Measurements from ENCODE around the gene SIAH3.

Gene SIAH3, protein sequence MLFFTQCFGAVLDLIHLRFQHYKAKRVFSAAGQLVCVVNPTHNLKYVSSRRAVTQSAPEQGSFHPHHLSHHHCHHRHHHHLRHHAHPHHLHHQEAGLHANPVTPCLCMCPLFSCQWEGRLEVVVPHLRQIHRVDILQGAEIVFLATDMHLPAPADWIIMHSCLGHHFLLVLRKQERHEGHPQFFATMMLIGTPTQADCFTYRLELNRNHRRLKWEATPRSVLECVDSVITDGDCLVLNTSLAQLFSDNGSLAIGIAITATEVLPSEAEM

DNA sequence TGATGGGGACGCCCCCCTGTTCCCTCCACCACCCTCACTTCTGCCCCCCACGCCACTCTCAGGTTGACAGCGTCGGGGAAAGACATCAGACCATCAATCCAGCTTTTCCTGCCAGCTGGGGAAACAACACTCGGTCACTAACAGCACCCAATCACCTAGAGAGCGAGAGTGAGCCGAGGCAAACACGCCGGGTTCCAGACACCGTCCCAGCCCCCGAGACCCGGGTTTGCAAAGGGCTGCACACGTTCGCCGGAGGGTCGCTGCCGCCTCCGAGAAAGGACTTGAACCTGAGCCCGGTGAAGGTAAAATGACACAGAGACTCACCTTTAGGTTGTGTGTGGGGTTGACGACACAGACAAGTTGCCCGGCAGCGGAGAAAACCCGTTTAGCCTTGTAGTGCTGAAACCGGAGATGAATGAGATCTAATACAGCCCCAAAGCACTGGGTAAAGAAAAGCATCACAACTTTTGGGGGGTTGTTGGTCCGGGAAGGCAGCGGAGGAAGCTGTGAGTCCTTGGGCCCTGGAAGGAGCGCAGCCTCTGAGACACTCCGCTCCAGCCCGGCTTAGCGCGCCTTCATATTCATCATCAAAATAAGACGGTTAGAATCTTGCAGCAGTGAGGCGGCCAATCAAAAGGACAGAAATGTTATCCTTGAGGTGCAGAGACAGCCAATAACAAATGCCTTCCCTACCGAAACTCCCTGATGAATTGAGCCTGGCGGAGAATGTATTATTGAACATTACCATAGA, at the start of gene SIAH3:
Gene SIAH3, minus strand, starts transcription at position 583 of the 751 bp plus-strand sequence. Its CDS starts 124 bp downstream, at position 459.
- H3K4me3 ChIP-seq (ENCODE audit: low read length), result no peak within 1 kb of the TSS
- no peak for TF ChIP-seq ZNF274 (IDR thresholded peaks at IDR 0.05; ENCODE audit: low read depth, low read length)

- no peak for TF ChIP-seq ZNF274 (IDR thresholded peaks at IDR 0.05; ENCODE audit: low read depth, low read length)
- no peak overlapping the region for H3K4me3 ChIP-seq (ENCODE audit: low read length)
These were observed 47.9 kb upstream of the SIAH3 start for GRCh38 chr13:45899406-45899805.

GRCh38 chr13:45897562-45897961, 46.0 kb upstream of the SIAH3 start:
- no peak for TF ChIP-seq ZNF274 (IDR thresholded peaks at IDR 0.05; ENCODE audit: low read depth, low read length)
- H3K4me3 ChIP-seq (ENCODE audit: low read length), result no peak overlapping the region

GRCh38 chr13:45896285-45896684, 44.7 kb upstream of the SIAH3 start:
- no peak overlapping the region for H3K4me3 ChIP-seq (ENCODE audit: low read length)
- TF ChIP-seq ZNF274 (IDR thresholded peaks at IDR 0.05; ENCODE audit: low read depth, low read length), result no peak

DNA sequence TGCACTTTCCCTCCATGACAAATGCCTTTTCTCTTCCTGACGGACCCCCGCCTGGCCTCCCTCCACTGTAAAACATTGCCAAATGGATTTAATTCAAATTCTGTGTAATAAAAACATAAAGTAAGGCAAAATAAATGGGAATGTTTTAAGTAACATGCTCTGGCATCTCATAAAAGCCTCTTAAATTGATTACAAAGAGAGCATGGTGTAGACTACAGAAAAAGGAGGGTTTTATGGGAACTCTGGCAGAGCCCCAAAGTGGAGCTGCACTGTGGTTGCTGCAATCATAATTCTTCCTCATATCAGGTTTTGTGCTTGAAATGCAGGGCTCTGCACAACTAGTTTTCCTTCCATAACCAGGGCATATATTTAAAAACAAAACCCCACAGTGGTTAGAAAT, 44.3 kb upstream of the SIAH3 start:
- no peak for TF ChIP-seq ZNF274 (IDR thresholded peaks at IDR 0.05; ENCODE audit: low read depth, low read length)
- H3K4me3 ChIP-seq (ENCODE audit: low read length), result no peak overlapping the region

DNA sequence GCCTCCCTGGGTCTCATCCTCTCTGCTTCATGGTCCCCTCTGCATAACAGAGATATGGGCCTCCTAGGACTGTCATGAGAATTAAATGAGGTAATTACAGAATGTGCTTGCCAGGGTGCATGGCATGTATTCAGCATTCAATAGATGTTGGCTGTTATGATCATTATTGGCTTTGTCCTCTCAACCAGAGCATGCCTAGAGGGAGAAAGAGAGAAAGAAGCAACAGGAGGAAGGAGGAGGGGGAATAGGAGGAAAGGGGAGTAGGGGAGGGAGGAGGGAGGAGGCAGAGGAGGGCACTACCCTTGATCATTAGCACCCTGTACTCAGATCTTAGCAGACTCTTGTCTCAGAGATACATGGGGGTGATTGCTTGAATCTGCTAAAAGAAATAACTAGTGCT, 41.0 kb upstream of the SIAH3 start:
- no peak overlapping the region for H3K4me3 ChIP-seq (ENCODE audit: low read length)
- no peak for TF ChIP-seq ZNF274 (IDR thresholded peaks at IDR 0.05; ENCODE audit: low read depth, low read length)

- H3K4me3 ChIP-seq (ENCODE audit: low read length), result no peak overlapping the region
- TF ChIP-seq ZNF274 (IDR thresholded peaks at IDR 0.05; ENCODE audit: low read depth, low read length), result no peak
These were observed 38.2 kb upstream of the SIAH3 start for GRCh38 chr13:45889590-45890243.

DNA sequence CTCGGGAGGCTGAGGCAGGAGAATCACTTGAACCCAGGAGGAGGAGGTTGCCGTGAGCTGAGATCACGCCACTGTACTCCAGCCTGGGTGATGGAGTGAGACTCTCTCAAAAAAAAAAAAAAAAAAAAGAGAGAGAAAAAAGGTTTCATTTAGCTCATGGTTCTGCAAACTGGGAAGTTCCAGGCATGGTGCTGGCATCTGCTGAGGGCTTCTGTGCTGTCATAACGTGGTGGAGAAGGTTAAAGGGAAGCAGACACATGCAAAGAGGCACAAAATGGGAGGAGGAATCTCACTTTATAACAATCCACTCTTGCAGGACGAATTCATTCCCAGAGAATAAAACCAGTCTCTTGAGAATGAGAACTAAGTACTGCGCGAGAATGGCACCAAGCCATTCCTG, 34.9 kb upstream of the SIAH3 start:
- no peak for TF ChIP-seq ZNF274 (IDR thresholded peaks at IDR 0.05; ENCODE audit: low read depth, low read length)
- H3K4me3 ChIP-seq (ENCODE audit: low read length), result no peak overlapping the region

GRCh38 chr13:45885194-45885593, 33.6 kb upstream of the SIAH3 start:
- H3K4me3 ChIP-seq (ENCODE audit: low read length), result no peak overlapping the region
- TF ChIP-seq ZNF274 (IDR thresholded peaks at IDR 0.05; ENCODE audit: low read depth, low read length), result no peak

- no peak overlapping the region for H3K4me3 ChIP-seq (ENCODE audit: low read length)
- TF ChIP-seq ZNF274 (IDR thresholded peaks at IDR 0.05; ENCODE audit: low read depth, low read length), result no peak
These were observed 31.1 kb upstream of the SIAH3 start for GRCh38 chr13:45882626-45883025.

- no peak for TF ChIP-seq ZNF274 (IDR thresholded peaks at IDR 0.05; ENCODE audit: low read depth, low read length)
These were observed 29.8 kb upstream of the SIAH3 start for GRCh38 chr13:45881353-45881752.

GRCh38 chr13:45880242-45880641, 28.7 kb upstream of the SIAH3 start:
- TF ChIP-seq ZNF274 (IDR thresholded peaks at IDR 0.05; ENCODE audit: low read depth, low read length), result no peak
- H3K4me3 ChIP-seq (ENCODE audit: low read length), result no peak overlapping the region

More at GRCh38 chr13:45881353-45881752, 29.8 kb upstream of the SIAH3 start:
- H3K4me3 ChIP-seq (ENCODE audit: low read length), result no peak overlapping the region

GRCh38 chr13:45879666-45880065, 28.1 kb upstream of the SIAH3 start:
- no peak overlapping the region for H3K4me3 ChIP-seq (ENCODE audit: low read length)
- no peak for TF ChIP-seq ZNF274 (IDR thresholded peaks at IDR 0.05; ENCODE audit: low read depth, low read length)

DNA sequence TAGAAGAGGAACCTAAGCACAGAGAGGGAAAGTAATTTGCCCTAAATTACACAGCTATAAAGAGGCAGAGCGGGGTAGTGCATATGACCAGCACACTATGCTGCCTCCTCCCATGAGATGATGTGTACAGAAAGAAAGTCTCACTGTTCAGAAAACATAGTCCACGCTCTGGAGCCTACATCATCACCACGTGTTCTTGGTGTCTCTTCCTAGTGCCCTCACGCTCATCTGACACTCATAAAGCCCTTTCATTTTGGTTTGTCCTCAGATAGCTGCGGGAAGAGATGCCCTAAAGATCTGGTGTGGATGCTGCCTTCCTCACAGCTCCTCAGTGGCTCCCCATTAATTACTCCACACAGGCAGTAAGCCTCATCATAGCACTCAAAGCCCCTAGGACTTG, 27.4 kb upstream of the SIAH3 start:
- TF ChIP-seq ZNF274 (IDR thresholded peaks at IDR 0.05; ENCODE audit: low read depth, low read length), result no peak
- H3K4me3 ChIP-seq (ENCODE audit: low read length), result no peak overlapping the region

DNA sequence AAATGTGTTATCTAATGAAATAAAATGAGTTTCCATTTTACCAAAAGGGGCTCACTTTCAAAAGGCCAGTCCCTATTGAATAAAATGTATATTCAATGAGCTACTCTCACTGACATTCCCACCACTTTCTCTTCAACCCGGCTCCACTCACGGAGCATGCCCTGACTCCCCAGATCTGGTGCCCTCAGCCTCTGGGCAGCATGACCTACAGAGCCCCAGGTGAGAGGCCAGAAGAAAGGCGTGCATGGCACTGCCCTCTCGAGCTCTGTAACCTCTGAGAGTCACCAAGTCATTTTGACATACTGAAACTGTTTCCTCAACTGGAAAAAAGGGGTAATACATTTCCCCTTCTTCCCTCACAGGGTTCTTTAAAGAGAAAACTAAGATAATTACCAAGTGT, 25.2 kb upstream of the SIAH3 start:
- no peak for TF ChIP-seq ZNF274 (IDR thresholded peaks at IDR 0.05; ENCODE audit: low read depth, low read length)
- no peak overlapping the region for H3K4me3 ChIP-seq (ENCODE audit: low read length)
